A673 (cell line): Measurements from ENCODE around the gene LKAAEAR1. TPM values are rescaled to one million over a fixed set of nuclear protein-coding genes. Genes with fewer than 3 reads are reported as not detected.

Experiments
- BruUV-seq: library from RNA; stranded (reverse); fragments of 400-500 nt; replicated peaks from 2 replicates; lab custom pipeline; 2021; lab: Mats Ljungman, UMichigan
- CTCF ChIA-PET: fragments of 300-600 bp; sonication (Branson Sonifier 250); formaldehyde crosslinking; loops from one replicate; lab custom pipeline; 2022; ENCODE audit warnings: antibody characterized with exemption; lab: Charles Lee
- POLR2A ChIA-PET: fragments of 300-600 bp; sonication (Branson Sonifier 250); formaldehyde crosslinking; loops from one replicate; lab custom pipeline; 2022; ENCODE audit warnings: antibody characterized with exemption; ENCODE audit not compliant: low non-redundant PET; lab: Charles Lee
- DNase-seq: peaks from one replicate; pipeline ENCODE4 v3.0.0-alpha.2; 2015; ENCODE audit warnings: low spot score
- H3K27ac ChIP-seq: fragments of 200-600 bp; sonication (generic); 2 replicates; pipeline ENCODE4 v1.5.1; 2016; ENCODE audit warnings: mixed run types, low read depth, mild to moderate bottlenecking, mixed read lengths, antibody characterized with exemption, low read length; ENCODE audit not compliant: poor library complexity, severe bottlenecking
- H3K27me3 ChIP-seq: fragments of 200-600 bp; sonication (generic); replicated peaks from 2 replicates; pipeline ENCODE4 v1.6.1; 2017; ENCODE audit warnings: mixed run types, low read depth, mild to moderate bottlenecking, mixed read lengths, antibody characterized with exemption, low read length; ENCODE audit not compliant: insufficient read depth, poor library complexity
- H3K36me3 ChIP-seq: fragments of 200-600 bp; sonication (generic); 2 replicates; pipeline ENCODE4 v1.6.1; 2016; ENCODE audit warnings: mixed run types, mild to moderate bottlenecking, mixed read lengths, antibody characterized with exemption, low read length; ENCODE audit not compliant: insufficient read depth, poor library complexity, severe bottlenecking
- H3K4me1 ChIP-seq: fragments of 200-600 bp; sonication (generic); 2 replicates; pipeline ENCODE4 v1.6.1; 2017; ENCODE audit warnings: mixed run types, mild to moderate bottlenecking, mixed read lengths, antibody characterized with exemption, low read length; ENCODE audit not compliant: insufficient read depth, poor library complexity, severe bottlenecking
- H3K4me3 ChIP-seq: fragments of 200-600 bp; sonication (generic); 2 replicates; pipeline ENCODE4 v1.5.1; 2016; ENCODE audit warnings: low read depth, mixed run types, mild to moderate bottlenecking, mixed read lengths, low read length; ENCODE audit not compliant: poor library complexity, severe bottlenecking
- H3K9me3 ChIP-seq: fragments of 200-600 bp; sonication (generic); 2 replicates; pipeline ENCODE4 v1.6.1; 2016; ENCODE audit warnings: mixed run types, low read depth, mild to moderate bottlenecking, mixed read lengths, antibody characterized with exemption, low read length; ENCODE audit not compliant: poor library complexity, severe bottlenecking
- EZH2 ChIP-seq: fragments of 200-600 bp; sonication (generic); IDR thresholded peaks from 2 replicates; pipeline ENCODE4 v1.6.1; 2017; ENCODE audit warnings: borderline replicate concordance, low read depth, mild to moderate bottlenecking, mixed read lengths, antibody characterized with exemption, low read length; ENCODE audit not compliant: poor library complexity, severe bottlenecking
- intact Hi-C: fragments of 100-400 bp; cut with micrococcal nuclease; formaldehyde crosslinking; loops from one replicate; pipeline ENCODE4 v1.10.0; 2022; ENCODE audit not compliant: unreplicated experiment
- total RNA-seq: library from RNA; stranded (reverse); gene quantifications from 2 replicates; pipeline ENCODE4 v1.2.3, GENCODE V29; 2021
- TF ChIP-seq, protein P1 (sequence below): fragments of 300-800, 200-600 bp; sonication (generic); conservative IDR thresholded peaks from 2 replicates; pipeline ENCODE4 v1.5.1; 2017; ENCODE audit warnings: low read depth, mild to moderate bottlenecking, antibody characterized with exemption, low read length, moderate library complexity, mixed read lengths

Gene LKAAEAR1
- total RNA-seq, 1 experiment from 2014 or later = 0.62 TPM

DNA sequence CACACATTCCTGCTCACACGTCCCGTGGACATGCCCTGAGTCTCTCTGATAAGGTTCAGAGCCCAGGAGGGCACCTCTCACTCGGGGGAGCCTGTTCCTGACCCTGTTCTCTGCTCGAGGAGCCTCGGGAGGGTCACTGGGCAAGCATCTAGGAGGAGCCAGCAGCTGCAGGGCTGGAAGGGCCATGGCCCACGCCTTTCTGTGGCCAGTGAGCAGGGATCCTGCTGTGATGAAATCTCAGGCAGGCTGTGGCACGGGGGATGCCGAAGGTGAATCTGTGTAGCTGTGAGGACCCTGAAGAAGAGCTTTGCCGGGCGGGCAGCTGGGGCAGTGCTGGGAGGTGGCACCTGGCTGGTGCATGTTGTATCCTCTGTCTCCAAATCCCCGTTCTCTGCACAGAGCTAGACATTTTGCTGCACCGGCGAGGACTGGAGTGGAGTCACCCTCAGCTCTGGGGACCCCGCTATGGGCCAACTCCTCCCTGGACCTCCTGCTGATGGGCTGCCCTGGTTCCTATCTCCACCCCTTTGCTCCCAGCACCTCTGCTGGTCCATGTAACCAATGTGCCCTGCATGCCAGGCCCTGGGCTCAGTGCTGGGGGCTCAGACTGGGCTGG, 30.3 kb upstream of the LKAAEAR1 start:
- no peak for DNase-seq
- Histone ChIP-seq H3K27ac (no peak overlapping the region), H3K36me3 (no peaks in the 10 kb centered on the region), H3K4me1 (no peaks in the 10 kb centered on the region), H3K27me3 (no peaks in the 10 kb centered on the region), H3K4me3 (no peak overlapping the region), H3K9me3 (no peaks in the 10 kb centered on the region)
- BruUV-seq = no TSS peak
- intact Hi-C loops = no loop called here
- CTCF ChIA-PET = no interaction called here
- TF ChIP-seq, protein P1, sequence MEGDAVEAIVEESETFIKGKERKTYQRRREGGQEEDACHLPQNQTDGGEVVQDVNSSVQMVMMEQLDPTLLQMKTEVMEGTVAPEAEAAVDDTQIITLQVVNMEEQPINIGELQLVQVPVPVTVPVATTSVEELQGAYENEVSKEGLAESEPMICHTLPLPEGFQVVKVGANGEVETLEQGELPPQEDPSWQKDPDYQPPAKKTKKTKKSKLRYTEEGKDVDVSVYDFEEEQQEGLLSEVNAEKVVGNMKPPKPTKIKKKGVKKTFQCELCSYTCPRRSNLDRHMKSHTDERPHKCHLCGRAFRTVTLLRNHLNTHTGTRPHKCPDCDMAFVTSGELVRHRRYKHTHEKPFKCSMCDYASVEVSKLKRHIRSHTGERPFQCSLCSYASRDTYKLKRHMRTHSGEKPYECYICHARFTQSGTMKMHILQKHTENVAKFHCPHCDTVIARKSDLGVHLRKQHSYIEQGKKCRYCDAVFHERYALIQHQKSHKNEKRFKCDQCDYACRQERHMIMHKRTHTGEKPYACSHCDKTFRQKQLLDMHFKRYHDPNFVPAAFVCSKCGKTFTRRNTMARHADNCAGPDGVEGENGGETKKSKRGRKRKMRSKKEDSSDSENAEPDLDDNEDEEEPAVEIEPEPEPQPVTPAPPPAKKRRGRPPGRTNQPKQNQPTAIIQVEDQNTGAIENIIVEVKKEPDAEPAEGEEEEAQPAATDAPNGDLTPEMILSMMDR = no peak
- TF ChIP-seq EZH2 = no peak
- POLR2A ChIA-PET = no interaction called here

DNA sequence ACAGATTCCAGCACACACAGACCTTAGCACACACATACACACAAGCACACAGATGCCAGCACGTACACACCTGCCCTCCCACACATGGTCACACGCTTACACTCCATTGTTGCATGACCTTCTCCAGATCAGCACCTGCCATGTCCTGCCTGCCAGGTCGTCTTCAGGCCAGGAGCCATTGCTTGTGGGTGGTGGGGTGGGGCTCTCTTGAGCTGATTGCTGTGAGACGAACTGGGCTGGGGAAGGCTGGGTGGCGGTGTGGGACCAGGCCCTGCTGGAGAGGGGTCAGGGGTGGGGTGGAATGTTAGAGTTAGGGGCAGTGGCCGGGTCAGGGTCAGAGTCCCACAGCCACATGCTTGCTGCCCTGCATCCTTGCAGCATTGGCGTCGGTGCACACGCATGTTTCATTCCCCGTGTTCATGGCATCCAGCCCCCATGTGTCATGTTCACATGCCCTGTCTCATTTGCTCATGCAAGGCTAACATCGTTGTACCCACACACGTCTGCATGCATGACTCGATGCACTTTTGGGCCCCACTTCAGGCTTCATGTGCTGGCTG, 29.7 kb upstream of the LKAAEAR1 start:
- ChIA-PET CTCF (no interaction called here), POLR2A (no interaction called here)
- Histone ChIP-seq H3K4me1 (no peaks in the 10 kb centered on the region), H3K9me3 (no peaks in the 10 kb centered on the region), H3K27ac (no peak overlapping the region), H3K4me3 (no peak overlapping the region), H3K27me3 (no peaks in the 10 kb centered on the region), H3K36me3 (no peaks in the 10 kb centered on the region)
- DNase-seq = no peak
- BruUV-seq = no TSS peak
- no peak for TF ChIP-seq EZH2
- TF ChIP-seq, protein P1 = no peak
- intact Hi-C loops = no loop called here

DNA sequence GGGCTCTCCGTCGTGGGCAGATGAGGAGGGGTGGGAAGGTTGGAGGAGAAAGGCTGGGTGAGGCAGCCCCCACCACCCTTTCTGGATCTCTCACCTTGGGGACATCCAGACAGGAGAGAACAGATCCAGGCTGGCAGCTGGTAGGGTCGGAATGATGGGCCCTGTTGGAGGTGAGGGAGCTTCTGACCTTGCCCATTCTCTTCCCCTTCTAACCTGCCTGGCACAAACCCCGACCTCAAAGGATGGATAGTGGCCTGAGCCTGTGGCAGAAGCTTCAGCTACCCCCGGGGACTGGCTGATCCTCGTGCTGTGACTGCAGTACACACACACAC, 29.2 kb upstream of the LKAAEAR1 start:
- no peaks in the 10 kb centered on the region for H3K9me3 ChIP-seq
- POLR2A ChIA-PET = no interaction called here
- no peaks in the 10 kb centered on the region for H3K27me3 ChIP-seq
- no peaks in the 10 kb centered on the region for H3K4me1 ChIP-seq
- CTCF ChIA-PET = no interaction called here
- TF ChIP-seq, protein P1 = no peak
- no peak for TF ChIP-seq EZH2
- no peak overlapping the region for H3K27ac ChIP-seq
- no peak for DNase-seq
- no peak overlapping the region for H3K4me3 ChIP-seq
- no TSS peak for BruUV-seq
- intact Hi-C loops = no loop called here
- H3K36me3 ChIP-seq = no peaks in the 10 kb centered on the region
